Brain pericyte (primary cell): ENCODE measurements around the gene NXPH1.
"Not testable (repeated sequence)": the region's sequence is repeated elsewhere in the genome, so short reads cannot be mapped to it uniquely, and the experiment has no call there.

Experiments used
- DNase-seq: peaks from one replicate; pipeline ENCODE4 v3.0.0-alpha.2; 2012; ENCODE audit warnings: low read depth, low spot score

NXPH1 gene

GRCh38 chr7:8684426-8684825 lies 251.0 kb downstream of the NXPH1 start:
- no peak for DNase-seq

- no peak for DNase-seq
These were observed 266.6 kb downstream of the NXPH1 start for GRCh38 chr7:8699875-8700624.

GRCh38 chr7:8702807-8703206 lies 269.4 kb downstream of the NXPH1 start:
- DNase-seq = no peak

- no peak for DNase-seq
These were observed 276.7 kb downstream of the NXPH1 start for GRCh38 chr7:8710124-8710523.

GRCh38 chr7:8714791-8715190 lies 281.4 kb downstream of the NXPH1 start:
- DNase-seq = no peak

GRCh38 chr7:8719102-8719501 lies 285.7 kb downstream of the NXPH1 start:
- DNase-seq = no peak

GRCh38 chr7:8724080-8724718 lies 290.8 kb downstream of the NXPH1 start:
- DNase-seq = no peak

GRCh38 chr7:8731756-8732155 lies 298.3 kb downstream of the NXPH1 start:
- DNase-seq = not testable (repeated sequence)

GRCh38 chr7:8739837-8740236 lies 306.4 kb downstream of the NXPH1 start:
- no peak for DNase-seq

GRCh38 chr7:8742837-8743236 lies 309.4 kb downstream of the NXPH1 start:
- no peak for DNase-seq

GRCh38 chr7:8747338-8747737 lies 313.9 kb downstream of the NXPH1 start:
- no peak for DNase-seq

- DNase-seq = no peak
These were observed 318.3 kb downstream of the NXPH1 start for GRCh38 chr7:8751557-8752231.

GRCh38 chr7:8753355-8753754 lies 319.9 kb downstream of the NXPH1 start:
- no peak for DNase-seq

GRCh38 chr7:8761731-8762130 lies 328.3 kb downstream of the NXPH1 start:
- DNase-seq = no peak

- DNase-seq = no peak
These were observed 329.4 kb downstream of the NXPH1 start for GRCh38 chr7:8762803-8763202.

GRCh38 chr7:8765374-8765773 lies 332.0 kb downstream of the NXPH1 start:
- no peak for DNase-seq

- DNase-seq = no peak
These were observed 340.1 kb downstream of the NXPH1 start for GRCh38 chr7:8773518-8773917.

- no peak for DNase-seq
These were observed 345.1 kb downstream of the NXPH1 start for GRCh38 chr7:8778459-8778858.

- no peak for DNase-seq
These were observed 347.8 kb downstream of the NXPH1 start for GRCh38 chr7:8781166-8781565.

- no peak for DNase-seq
These were observed 349.8 kb downstream of the NXPH1 start for GRCh38 chr7:8783229-8783628.

GRCh38 chr7:8785081-8785480 lies 351.7 kb downstream of the NXPH1 start:
- no peak for DNase-seq

GRCh38 chr7:8800986-8801385 lies 367.6 kb downstream of the NXPH1 start:
- no peak for DNase-seq
